ENCODE measurements around the gene HLA-DOA. TPM values are rescaled to one million over a fixed set of nuclear protein-coding genes. Genes with fewer than 3 reads are reported as not detected.

HLA-DOA gene
- polyA plus RNA-seq, 1 donor (not counting 4 experiments of a cell fraction or from before 2014, with no cell fraction given), result not detected

DNA sequence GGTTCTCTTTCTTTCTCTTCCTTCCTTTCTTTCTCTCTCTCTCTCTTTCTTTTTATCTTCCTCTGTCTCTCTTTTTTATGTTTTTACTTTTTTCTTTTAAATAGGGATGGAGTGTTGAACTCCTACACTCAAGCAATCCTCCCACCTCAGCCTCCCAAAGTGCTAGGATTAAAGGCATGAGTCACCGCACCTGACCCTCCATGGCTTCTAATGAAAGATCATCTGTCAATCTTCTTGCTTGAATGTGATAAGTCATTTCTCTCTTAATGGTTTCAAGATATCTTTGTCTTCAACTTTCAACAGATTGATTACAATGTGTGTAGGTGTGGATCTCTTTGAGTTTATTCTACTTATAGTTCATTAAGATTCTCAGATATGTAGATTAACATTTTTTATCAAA is 25.2 kb upstream of the HLA-DOA start:
- dilution Hi-C loops (cut with MboI; ENCODE audit: extremely low pct_ligation_motif_present, low sequenced_read_pairs), result no loop called here
- H4K20me1 ChIP-seq (ENCODE audit: control insufficient read depth, extremely low read depth, insufficient read depth, low read length), result no peaks in the 10 kb centered on the region
- no peaks in the 10 kb centered on the region for H3K36me3 ChIP-seq (ENCODE audit: control insufficient read depth in 2 of 2, extremely low read depth in 1 of 2, insufficient read depth in 2 of 2, low read length in 2 of 2)
- DNase-seq (ENCODE audit: low read depth, low spot score) (no peak), FAIRE-seq (no peak)
- H3K9me3 ChIP-seq (ENCODE audit: control insufficient read depth, low read depth, low read length), result no peaks in the 10 kb centered on the region
- peaks cover 19% of the 10 kb centered on the region for H3K27me3 ChIP-seq (ENCODE audit: control insufficient read depth, extremely low read depth, insufficient read depth, low read length)
- no peak overlapping the region for H3K27ac ChIP-seq (ENCODE audit: control insufficient read depth, insufficient read depth, low read length)
- no peaks in the 10 kb centered on the region for H3K79me2 ChIP-seq (ENCODE audit: control insufficient read depth, insufficient read depth, low read length)
- no peaks in the 10 kb centered on the region for H3K4me1 ChIP-seq (ENCODE audit: control insufficient read depth, extremely low read depth, insufficient read depth, low read length)
- H3K4me3 ChIP-seq (ENCODE audit: control insufficient read depth in 2 of 3, extremely low read depth in 1 of 3, insufficient read depth in 2 of 3, low read depth in 1 of 3, low read length in 3 of 3), result no peak overlapping the region
- no peak overlapping the region for H3K9ac ChIP-seq (ENCODE audit: control insufficient read depth, extremely low read depth, insufficient read depth, low read length)
- no peak overlapping the region for H3K4me2 ChIP-seq (ENCODE audit: control insufficient read depth, extremely low read depth, insufficient read depth, low read depth, low read length)
- H2AFZ ChIP-seq (ENCODE audit: control insufficient read depth, low read length), result no peak overlapping the region
- no peaks in the 10 kb centered on the region for H3K9me1 ChIP-seq (ENCODE audit: control insufficient read depth, extremely low read depth, insufficient read depth, low read length)
- no peak for TF ChIP-seq EZH2 (IDR thresholded peaks at IDR 0.05; ENCODE audit: low read length)
- TF ChIP-seq, protein P1, sequence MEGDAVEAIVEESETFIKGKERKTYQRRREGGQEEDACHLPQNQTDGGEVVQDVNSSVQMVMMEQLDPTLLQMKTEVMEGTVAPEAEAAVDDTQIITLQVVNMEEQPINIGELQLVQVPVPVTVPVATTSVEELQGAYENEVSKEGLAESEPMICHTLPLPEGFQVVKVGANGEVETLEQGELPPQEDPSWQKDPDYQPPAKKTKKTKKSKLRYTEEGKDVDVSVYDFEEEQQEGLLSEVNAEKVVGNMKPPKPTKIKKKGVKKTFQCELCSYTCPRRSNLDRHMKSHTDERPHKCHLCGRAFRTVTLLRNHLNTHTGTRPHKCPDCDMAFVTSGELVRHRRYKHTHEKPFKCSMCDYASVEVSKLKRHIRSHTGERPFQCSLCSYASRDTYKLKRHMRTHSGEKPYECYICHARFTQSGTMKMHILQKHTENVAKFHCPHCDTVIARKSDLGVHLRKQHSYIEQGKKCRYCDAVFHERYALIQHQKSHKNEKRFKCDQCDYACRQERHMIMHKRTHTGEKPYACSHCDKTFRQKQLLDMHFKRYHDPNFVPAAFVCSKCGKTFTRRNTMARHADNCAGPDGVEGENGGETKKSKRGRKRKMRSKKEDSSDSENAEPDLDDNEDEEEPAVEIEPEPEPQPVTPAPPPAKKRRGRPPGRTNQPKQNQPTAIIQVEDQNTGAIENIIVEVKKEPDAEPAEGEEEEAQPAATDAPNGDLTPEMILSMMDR (optimal IDR thresholded peaks at IDR 0.05 in 1 of 3, IDR thresholded peaks at IDR 0.05 in 1 of 3, conservative IDR thresholded peaks at IDR 0.05 in 1 of 3; ENCODE audit: extremely low read depth in 1 of 3, insufficient read depth in 2 of 3, low read length in 3 of 3), result no peak

DNA sequence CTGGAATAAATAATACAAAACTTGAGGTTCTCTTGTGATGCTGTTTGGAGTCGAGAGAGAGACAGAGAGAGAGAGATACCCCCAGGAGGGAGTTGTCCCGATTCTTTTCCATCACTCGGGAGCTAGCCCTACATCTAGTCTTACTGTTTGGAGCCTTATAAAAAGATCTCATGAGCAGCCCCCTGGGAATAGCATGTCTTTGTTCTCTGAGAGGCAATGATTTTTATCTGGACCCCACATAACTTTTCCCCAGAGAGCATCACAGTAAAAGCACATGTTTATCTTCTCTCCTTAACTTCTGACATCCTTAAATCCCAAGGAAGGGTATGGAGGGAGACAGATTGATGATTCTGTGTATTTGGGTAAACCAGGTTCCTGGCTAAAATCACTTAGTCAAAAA is 20.9 kb upstream of the HLA-DOA start:
- Histone ChIP-seq H3K4me3 (ENCODE audit: control insufficient read depth in 2 of 3, extremely low read depth in 1 of 3, insufficient read depth in 2 of 3, low read depth in 1 of 3, low read length in 3 of 3) (no peak overlapping the region), H3K79me2 (ENCODE audit: control insufficient read depth, insufficient read depth, low read length) (no peaks in the 10 kb centered on the region), H4K20me1 (ENCODE audit: control insufficient read depth, extremely low read depth, insufficient read depth, low read length) (no peaks in the 10 kb centered on the region), H3K4me2 (ENCODE audit: control insufficient read depth, extremely low read depth, insufficient read depth, low read depth, low read length) (no peak overlapping the region), H3K36me3 (ENCODE audit: control insufficient read depth in 2 of 2, extremely low read depth in 1 of 2, insufficient read depth in 2 of 2, low read length in 2 of 2) (no peaks in the 10 kb centered on the region), H3K27ac (ENCODE audit: control insufficient read depth, insufficient read depth, low read length) (no peak overlapping the region), H3K27me3 (ENCODE audit: control insufficient read depth, extremely low read depth, insufficient read depth, low read length) (peaks cover 16% of the 10 kb centered on the region), H2AFZ (ENCODE audit: control insufficient read depth, low read length) (no peak overlapping the region), H3K4me1 (ENCODE audit: control insufficient read depth, extremely low read depth, insufficient read depth, low read length) (no peaks in the 10 kb centered on the region), H3K9me3 (ENCODE audit: control insufficient read depth, low read depth, low read length) (no peaks in the 10 kb centered on the region), H3K9me1 (ENCODE audit: control insufficient read depth, extremely low read depth, insufficient read depth, low read length) (no peaks in the 10 kb centered on the region), H3K9ac (ENCODE audit: control insufficient read depth, extremely low read depth, insufficient read depth, low read length) (no peak overlapping the region)
- TF ChIP-seq, protein P1 (optimal IDR thresholded peaks at IDR 0.05 in 1 of 3, IDR thresholded peaks at IDR 0.05 in 1 of 3, conservative IDR thresholded peaks at IDR 0.05 in 1 of 3; ENCODE audit: extremely low read depth in 1 of 3, insufficient read depth in 2 of 3, low read length in 3 of 3), result no peak
- no peak for TF ChIP-seq EZH2 (IDR thresholded peaks at IDR 0.05; ENCODE audit: low read length)
- DNase-seq (ENCODE audit: low read depth, low spot score) (no peak), FAIRE-seq (no peak)
- dilution Hi-C loops (cut with MboI; ENCODE audit: extremely low pct_ligation_motif_present, low sequenced_read_pairs), result no loop called here

All from keratinocyte (primary cell).